Measurements from ENCODE around the gene FYCO1. TPM values are rescaled to one million over a fixed set of nuclear protein-coding genes. Genes with fewer than 3 reads are reported as not detected.

Gene FYCO1
- total RNA-seq, 1 donor: 12.1 TPM

DNA sequence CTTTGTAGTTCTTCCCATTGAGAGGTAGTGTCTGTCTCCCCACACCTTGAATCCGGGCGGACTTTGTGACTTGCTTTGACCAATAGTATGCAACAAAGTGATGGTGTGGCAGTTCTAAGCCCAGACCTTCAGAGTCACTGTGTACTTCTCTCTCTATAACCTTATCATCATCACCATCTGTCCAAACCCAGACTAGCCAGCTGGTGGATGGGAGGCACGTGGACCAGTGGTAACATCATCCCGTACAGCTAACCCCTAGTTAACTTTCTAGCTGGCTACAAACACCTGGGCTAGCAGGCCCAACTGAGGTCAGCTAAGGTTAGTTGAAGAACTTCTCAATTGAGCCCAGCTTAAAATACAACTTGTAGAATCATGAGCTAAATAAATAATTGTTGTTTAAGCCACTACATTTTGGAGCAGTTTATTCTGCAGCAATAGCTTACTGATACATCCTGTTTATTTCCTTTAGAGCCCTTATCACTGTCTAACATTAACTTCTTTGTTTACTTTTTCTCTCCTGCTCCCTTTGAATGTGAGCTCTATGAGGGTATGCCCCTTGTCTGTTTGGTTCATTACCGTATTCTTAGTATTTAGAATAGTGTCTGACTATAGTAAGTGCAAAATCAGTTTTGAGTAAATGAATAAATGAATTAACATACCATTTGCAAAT lies 120.8 kb downstream of the FYCO1 start:
- Histone ChIP-seq H3K27me3 (ENCODE audit: insufficient read depth, low read length) (no peaks in the 10 kb centered on the region), H3K9me3 (ENCODE audit: low read depth, low read length) (no peaks in the 10 kb centered on the region), H3K4me1 (ENCODE audit: insufficient read depth, low read length) (peaks cover 3% of the 10 kb centered on the region), H3K4me3 (ENCODE audit: low read length) (no peak overlapping the region)

DNA sequence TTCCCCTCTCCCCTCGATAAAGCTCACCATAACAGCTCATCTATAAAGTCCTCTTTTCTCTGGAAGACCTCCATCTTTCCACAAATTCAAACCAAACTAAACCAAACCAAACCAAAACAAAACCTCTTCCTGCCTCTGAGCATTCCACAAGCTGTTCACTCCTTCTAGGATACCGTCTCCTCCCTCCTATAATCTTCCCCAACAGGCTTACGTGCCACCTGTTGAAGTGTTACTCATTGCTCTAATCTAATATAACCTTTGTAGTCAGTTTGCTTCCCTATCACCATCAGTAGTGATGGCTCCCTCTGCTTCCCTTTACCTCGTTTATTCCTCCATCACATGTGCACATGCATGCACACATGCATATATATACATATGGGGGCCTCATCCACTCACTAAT lies 122.0 kb downstream of the FYCO1 start:
- H3K4me1 ChIP-seq (ENCODE audit: insufficient read depth, low read length): peaks cover 12% of the 10 kb centered on the region
- no peaks in the 10 kb centered on the region for H3K27me3 ChIP-seq (ENCODE audit: insufficient read depth, low read length)
- no peaks in the 10 kb centered on the region for H3K9me3 ChIP-seq (ENCODE audit: low read depth, low read length)

DNA sequence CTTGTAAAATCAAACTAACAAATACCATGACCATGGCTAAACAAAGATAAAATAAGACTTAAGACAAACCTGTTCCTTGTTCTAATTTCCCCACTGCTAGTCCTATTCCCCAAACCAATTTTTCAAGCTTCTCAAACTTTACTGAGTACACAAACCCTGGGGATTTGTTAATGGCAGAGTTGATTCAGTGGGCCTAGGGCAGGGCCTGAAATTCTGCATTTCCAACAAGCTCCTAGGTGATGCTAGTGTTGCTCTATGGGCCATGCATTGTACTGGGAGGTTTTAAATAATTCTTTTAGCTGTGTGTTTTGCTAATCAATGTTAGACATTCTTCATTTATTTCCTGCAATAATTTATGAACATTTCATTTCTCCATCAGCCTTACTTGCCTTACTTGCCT lies 122.6 kb downstream of the FYCO1 start:
- Histone ChIP-seq H3K4me3 (ENCODE audit: low read length) (no peak overlapping the region), H3K9me3 (ENCODE audit: low read depth, low read length) (no peaks in the 10 kb centered on the region), H3K4me1 (ENCODE audit: insufficient read depth, low read length) (peaks cover 12% of the 10 kb centered on the region), H3K27me3 (ENCODE audit: insufficient read depth, low read length) (no peaks in the 10 kb centered on the region)

More for the DNA sequence above, 122.0 kb downstream of the FYCO1 start:
- H3K4me3 ChIP-seq (ENCODE audit: low read length): no peak overlapping the region

DNA sequence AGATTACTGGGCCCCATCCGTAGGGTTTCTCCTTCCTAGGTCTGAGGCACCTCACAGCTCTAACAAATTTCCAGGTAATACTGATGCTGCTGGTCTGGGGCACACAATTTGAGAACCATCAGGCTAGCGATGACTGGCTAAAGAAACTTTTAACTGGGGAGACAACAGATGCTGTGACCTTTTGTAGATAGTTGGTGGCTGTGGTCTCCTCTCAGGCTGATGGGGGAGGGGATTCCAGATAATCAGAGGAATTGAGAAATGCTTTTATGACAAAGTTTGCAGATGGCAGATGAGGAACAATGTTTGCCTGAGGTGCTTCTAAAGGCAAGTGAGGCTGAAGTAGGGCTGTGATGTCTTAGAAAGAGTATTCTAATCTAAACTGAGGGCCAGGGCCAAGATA lies 123.1 kb downstream of the FYCO1 start:
- Histone ChIP-seq H3K9me3 (ENCODE audit: low read depth, low read length) (no peaks in the 10 kb centered on the region), H3K27me3 (ENCODE audit: insufficient read depth, low read length) (no peaks in the 10 kb centered on the region), H3K4me3 (ENCODE audit: low read length) (no peak overlapping the region), H3K4me1 (ENCODE audit: insufficient read depth, low read length) (peaks cover 12% of the 10 kb centered on the region)

DNA sequence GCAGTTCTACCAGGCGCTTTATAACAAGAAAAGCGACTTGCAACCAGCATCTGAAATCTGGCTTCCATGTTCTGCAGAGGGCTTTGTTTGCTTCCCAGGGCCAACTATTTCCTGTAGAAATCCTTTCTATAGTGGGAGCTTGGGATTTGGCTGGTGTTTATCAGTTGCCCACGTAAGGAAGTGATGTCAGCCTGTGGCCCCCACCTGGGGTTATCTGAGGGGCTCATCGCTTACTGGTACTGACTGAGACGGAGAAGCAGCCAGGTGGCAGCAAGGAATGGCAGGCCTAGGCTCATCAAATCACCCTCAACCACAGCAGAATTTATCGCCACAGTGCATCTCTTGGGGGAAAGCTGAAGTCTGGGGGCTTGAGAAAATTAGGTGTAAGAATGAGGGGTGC lies 123.8 kb downstream of the FYCO1 start:
- peaks cover 12% of the 10 kb centered on the region for H3K4me1 ChIP-seq (ENCODE audit: insufficient read depth, low read length)
- H3K4me3 ChIP-seq (ENCODE audit: low read length): no peak overlapping the region
- no peaks in the 10 kb centered on the region for H3K9me3 ChIP-seq (ENCODE audit: low read depth, low read length)
- H3K27me3 ChIP-seq (ENCODE audit: insufficient read depth, low read length): no peaks in the 10 kb centered on the region

DNA sequence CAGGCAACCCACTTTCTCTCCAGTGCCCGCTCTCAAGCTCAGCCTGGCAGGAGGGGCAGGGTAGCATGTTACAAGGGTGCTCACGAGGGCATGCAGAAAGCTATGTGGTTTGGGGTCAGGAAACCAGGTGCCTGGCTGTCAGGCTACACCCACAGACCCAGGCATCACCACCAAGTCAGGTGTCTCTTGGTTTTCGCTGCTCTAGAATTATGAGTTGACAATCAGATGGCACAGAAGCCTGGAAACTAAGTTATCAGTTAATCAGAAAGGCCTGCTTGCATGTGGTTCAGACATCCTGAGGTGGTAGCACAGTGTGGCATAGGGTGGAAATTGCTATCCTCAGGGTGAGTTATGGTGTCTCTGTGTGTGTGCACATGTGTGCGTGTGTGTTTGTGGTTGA lies 125.5 kb downstream of the FYCO1 start:
- no peaks in the 10 kb centered on the region for H3K9me3 ChIP-seq (ENCODE audit: low read depth, low read length)
- peaks cover 14% of the 10 kb centered on the region for H3K4me1 ChIP-seq (ENCODE audit: insufficient read depth, low read length)
- no peaks in the 10 kb centered on the region for H3K27me3 ChIP-seq (ENCODE audit: insufficient read depth, low read length)
- H3K4me3 ChIP-seq (ENCODE audit: low read length): no peak overlapping the region

DNA sequence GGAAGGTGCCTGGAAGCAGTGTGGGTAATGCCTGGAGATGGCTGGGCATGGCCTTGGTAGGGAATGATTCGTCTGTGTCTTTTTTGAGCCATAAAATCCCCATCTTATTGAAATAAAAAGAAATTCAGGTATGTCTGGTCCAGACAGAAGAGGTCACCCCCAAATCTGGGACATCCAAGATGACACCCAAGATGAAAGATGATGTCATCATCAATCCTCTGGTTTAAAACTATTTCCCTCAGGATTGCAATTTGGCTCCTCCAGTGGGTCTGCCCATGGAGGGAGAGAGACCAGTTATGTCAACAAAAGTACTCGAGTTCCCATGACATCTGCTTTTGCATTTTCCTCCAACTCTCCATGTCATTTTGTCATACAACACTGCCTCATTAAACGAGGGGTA lies 126.0 kb downstream of the FYCO1 start:
- H3K4me1 ChIP-seq (ENCODE audit: insufficient read depth, low read length): peaks cover 17% of the 10 kb centered on the region
- H3K4me3 ChIP-seq (ENCODE audit: low read length): no peak overlapping the region
- H3K27me3 ChIP-seq (ENCODE audit: insufficient read depth, low read length): no peaks in the 10 kb centered on the region
- H3K9me3 ChIP-seq (ENCODE audit: low read depth, low read length): no peaks in the 10 kb centered on the region

DNA sequence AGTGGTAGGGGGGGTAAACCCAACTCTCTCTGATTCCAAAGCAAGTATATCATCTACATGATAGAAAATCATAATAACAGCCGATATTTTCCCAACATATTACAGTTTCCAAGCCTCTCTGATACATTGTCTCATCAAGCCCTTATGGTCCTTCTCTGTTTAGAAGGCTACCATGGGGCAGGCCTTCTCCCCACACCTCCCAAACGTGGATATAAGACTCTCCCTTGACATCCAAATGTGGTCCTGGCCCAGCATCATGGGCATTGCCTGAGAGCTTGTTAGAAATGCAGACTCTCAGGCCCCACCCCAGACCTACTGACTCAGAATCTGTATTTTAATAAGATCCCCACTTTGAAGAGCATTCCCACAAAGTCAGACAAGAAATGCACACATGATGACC lies 127.0 kb downstream of the FYCO1 start:
- Histone ChIP-seq H3K4me3 (ENCODE audit: low read length) (no peak overlapping the region), H3K27me3 (ENCODE audit: insufficient read depth, low read length) (no peaks in the 10 kb centered on the region), H3K4me1 (ENCODE audit: insufficient read depth, low read length) (peaks cover 17% of the 10 kb centered on the region), H3K9me3 (ENCODE audit: low read depth, low read length) (no peaks in the 10 kb centered on the region)

DNA sequence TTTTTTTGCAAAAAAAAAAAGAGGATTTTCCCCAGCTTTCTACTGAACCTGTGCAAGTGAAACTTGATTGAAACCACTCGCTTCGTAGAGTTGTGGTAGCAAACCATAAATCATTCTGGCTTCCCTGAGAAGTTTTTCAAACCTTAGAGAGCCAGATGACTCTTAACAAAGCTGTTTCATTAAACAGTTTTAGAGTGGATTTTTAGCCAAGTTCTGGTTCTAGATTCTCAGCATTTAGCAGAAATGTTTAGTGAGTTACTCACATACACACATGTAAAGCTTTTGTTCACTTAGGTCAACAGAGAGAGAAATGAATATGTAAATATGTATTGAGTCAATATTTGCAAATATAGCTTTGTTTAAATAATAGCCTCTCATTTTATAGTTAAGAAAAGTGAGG lies 127.4 kb downstream of the FYCO1 start:
- peaks cover 17% of the 10 kb centered on the region for H3K4me1 ChIP-seq (ENCODE audit: insufficient read depth, low read length)
- H3K4me3 ChIP-seq (ENCODE audit: low read length): no peak overlapping the region
- no peaks in the 10 kb centered on the region for H3K27me3 ChIP-seq (ENCODE audit: insufficient read depth, low read length)
- no peaks in the 10 kb centered on the region for H3K9me3 ChIP-seq (ENCODE audit: low read depth, low read length)

Other genes starting within 250 kb of the FYCO1 start
- gene SLC6A20, start 199.3 kb downstream of the FYCO1 start, total RNA-seq: 0.10 TPM
- gene LZTFL1, start 153.7 kb downstream of the FYCO1 start, total RNA-seq: 8.5 TPM
- gene CCR9, start 109.3 kb downstream of the FYCO1 start, total RNA-seq: 0.94 TPM
- 5.2 TPM for gene CXCR6, start 52.4 kb downstream of the FYCO1 start, total RNA-seq
- 1.0 TPM for gene XCR1, start 31.7 kb upstream of the FYCO1 start, total RNA-seq
- gene CCR1, start 212.5 kb upstream of the FYCO1 start, total RNA-seq: 60.7 TPM
- 0.52 TPM for gene CCR3, start 246.6 kb upstream of the FYCO1 start, total RNA-seq